ENCODE measurements around the gene TNPO3.

The TNPO3 gene

GRCh38 chr7:128921866-128922440 is 133.0 kb downstream of the TNPO3 start:
- DNase-seq (ENCODE audit: low read depth), result no peak
- TF ChIP-seq CTCF (IDR thresholded peaks at IDR 0.05; ENCODE audit: low read depth, low read length, missing control alignments), result no peak
- H3K4me3 ChIP-seq (ENCODE audit: low read depth, low read length), result no peak overlapping the region

GRCh38 chr7:128920913-128921582 is 133.9 kb downstream of the TNPO3 start:
- no peak for DNase-seq (ENCODE audit: low read depth)
- TF ChIP-seq CTCF (IDR thresholded peaks at IDR 0.05; ENCODE audit: low read depth, low read length, missing control alignments), result no peak

GRCh38 chr7:128919881-128920799 is 134.8 kb downstream of the TNPO3 start:
- no peak overlapping the region for H3K4me3 ChIP-seq (ENCODE audit: low read depth, low read length)
- no peak for DNase-seq (ENCODE audit: low read depth)
- no peak for TF ChIP-seq CTCF (IDR thresholded peaks at IDR 0.05; ENCODE audit: low read depth, low read length, missing control alignments)

More at GRCh38 chr7:128920913-128921582, 133.9 kb downstream of the TNPO3 start:
- H3K4me3 ChIP-seq (ENCODE audit: low read depth, low read length), result no peak overlapping the region

- TF ChIP-seq CTCF (IDR thresholded peaks at IDR 0.05; ENCODE audit: low read depth, low read length, missing control alignments), result no peak
- no peak overlapping the region for H3K4me3 ChIP-seq (ENCODE audit: low read depth, low read length)
- DNase-seq (ENCODE audit: low read depth), result no peak
Measured at GRCh38 chr7:128919241-128919640, 135.7 kb downstream of the TNPO3 start.

GRCh38 chr7:128918016-128918665 is 136.8 kb downstream of the TNPO3 start:
- TF ChIP-seq CTCF (IDR thresholded peaks at IDR 0.05; ENCODE audit: low read depth, low read length, missing control alignments), result no peak
- DNase-seq (ENCODE audit: low read depth), result no peak
- no peak overlapping the region for H3K4me3 ChIP-seq (ENCODE audit: low read depth, low read length)

- DNase-seq (ENCODE audit: low read depth), result no peak
- TF ChIP-seq CTCF (IDR thresholded peaks at IDR 0.05; ENCODE audit: low read depth, low read length, missing control alignments), result no peak
- no peak overlapping the region for H3K4me3 ChIP-seq (ENCODE audit: low read depth, low read length)
Measured at GRCh38 chr7:128917122-128917521, 137.8 kb downstream of the TNPO3 start.
